Body of pancreas (tissue), 4 donors: Measurements from ENCODE around the gene VPS13C.

Source experiments
- POLR2A ChIP-seq, 3 donors: fragments of 450-650 bp; IDR thresholded peaks; one replicate each; pipeline ENCODE4 v1.6.1; 2016; ENCODE audit warnings: antibody characterized with exemption in 3 of 3, mild to moderate bottlenecking in 2 of 3
- TF ChIP-seq, protein P1 (sequence below), 7 experiments: fragments of 450-650 bp in 4 of 7; fragments of 200-600 bp in 3 of 7; sonication (generic) in 3 of 7; IDR thresholded peaks; one replicate each; pipeline ENCODE4 v1.5.1; 2016 to 2019; ENCODE audit warnings: antibody characterized with exemption in 7 of 7

GRCh38 chr15:61830536-61831330 is 229.5 kb downstream of the VPS13C start:
- TF ChIP-seq, protein P1, sequence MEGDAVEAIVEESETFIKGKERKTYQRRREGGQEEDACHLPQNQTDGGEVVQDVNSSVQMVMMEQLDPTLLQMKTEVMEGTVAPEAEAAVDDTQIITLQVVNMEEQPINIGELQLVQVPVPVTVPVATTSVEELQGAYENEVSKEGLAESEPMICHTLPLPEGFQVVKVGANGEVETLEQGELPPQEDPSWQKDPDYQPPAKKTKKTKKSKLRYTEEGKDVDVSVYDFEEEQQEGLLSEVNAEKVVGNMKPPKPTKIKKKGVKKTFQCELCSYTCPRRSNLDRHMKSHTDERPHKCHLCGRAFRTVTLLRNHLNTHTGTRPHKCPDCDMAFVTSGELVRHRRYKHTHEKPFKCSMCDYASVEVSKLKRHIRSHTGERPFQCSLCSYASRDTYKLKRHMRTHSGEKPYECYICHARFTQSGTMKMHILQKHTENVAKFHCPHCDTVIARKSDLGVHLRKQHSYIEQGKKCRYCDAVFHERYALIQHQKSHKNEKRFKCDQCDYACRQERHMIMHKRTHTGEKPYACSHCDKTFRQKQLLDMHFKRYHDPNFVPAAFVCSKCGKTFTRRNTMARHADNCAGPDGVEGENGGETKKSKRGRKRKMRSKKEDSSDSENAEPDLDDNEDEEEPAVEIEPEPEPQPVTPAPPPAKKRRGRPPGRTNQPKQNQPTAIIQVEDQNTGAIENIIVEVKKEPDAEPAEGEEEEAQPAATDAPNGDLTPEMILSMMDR (IDR thresholded peaks at IDR 0.05) = no peak
- TF ChIP-seq POLR2A (IDR thresholded peaks at IDR 0.05) = no peak
